Activated CD4-positive, alpha-beta T cell treated with anti-CD3 and anti-CD28 coated beads for 24 hours (primary cell): Measurements from ENCODE around the gene ITGA2.

ENCODE experiments used
- DNase-seq, 2 donors: peaks; one replicate each; pipeline ENCODE4 v3.0.0-alpha.2; 2020; ENCODE audit warnings: low read depth in 2 of 2

The ITGA2 gene

DNA sequence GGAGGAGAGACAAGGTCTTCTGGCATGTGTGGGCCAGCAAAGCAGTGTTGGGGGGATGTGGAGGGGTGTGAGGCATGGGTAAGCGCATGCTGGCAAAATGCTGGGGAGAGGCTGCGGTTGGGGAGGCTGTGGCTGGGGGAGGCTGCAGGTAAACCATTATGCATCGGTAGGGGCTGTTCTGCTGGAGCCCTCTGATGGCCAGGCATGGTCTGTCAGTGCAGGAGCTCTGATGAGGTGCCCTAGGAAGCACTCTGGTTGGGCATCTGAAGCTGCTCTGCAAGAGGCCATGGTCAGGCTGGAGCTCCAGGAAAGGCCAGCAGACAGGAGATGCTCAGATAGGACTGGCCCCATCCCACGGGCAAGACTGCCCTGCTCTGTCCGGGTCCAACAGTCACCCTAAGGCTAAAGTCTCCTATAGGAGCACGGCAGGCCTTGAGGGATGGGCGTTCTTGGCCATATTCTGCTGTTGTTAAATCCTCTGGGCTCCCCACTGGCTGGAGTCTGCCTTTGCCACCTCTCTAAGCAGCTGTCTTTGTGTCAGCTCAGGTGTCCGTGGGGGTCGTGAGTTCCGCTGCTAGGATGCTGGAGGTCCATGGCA, 28.7 kb downstream of the ITGA2 start:
- no peak for DNase-seq

DNA sequence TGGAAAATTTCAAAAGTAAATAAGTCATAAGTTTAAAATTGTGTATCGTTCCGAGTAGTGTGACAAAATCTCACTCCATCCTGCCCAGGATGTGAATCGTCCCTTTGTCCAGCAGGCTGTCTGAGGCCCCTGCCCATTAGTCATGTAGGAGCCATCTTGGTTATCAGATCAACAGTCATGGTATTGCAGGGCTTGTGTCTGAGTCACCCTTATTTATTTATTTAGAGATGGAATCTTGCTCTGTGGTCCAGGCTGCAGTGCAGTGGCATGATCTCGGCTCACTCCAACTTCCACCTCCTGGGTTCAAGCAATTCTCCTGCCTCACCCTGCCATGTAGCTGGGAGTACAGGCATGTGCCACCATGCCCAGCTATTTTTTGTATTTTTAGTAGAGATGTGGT, 30.2 kb downstream of the ITGA2 start:
- DNase-seq, result no peak

DNA sequence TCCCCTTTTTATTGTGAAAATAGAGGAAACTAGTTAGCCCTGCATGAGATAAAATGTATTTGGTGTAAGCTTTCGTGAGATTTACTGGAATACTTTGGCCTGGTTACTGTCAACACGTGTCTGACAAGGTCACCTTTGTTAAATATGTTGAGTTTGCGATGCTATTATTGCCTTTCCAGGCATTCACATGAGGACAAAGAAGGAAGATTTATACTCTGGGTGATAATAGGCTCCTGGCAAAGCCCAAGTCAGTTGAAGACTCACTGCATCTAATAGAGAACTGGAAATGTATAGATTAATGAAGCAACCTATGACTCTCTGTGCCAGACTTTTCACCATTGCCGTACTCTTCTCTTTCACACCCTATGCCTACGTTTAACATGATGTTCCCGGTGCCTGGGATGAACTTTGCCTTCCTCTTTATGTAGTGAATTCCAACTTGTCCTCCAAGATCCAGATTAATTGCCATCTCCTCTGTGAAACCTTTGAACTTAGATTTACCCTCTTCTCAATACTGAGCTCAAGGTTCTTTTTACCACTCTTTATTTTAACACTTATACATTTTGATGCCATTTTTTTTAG, 33.9 kb downstream of the ITGA2 start:
- DNase-seq, result no peak

DNA sequence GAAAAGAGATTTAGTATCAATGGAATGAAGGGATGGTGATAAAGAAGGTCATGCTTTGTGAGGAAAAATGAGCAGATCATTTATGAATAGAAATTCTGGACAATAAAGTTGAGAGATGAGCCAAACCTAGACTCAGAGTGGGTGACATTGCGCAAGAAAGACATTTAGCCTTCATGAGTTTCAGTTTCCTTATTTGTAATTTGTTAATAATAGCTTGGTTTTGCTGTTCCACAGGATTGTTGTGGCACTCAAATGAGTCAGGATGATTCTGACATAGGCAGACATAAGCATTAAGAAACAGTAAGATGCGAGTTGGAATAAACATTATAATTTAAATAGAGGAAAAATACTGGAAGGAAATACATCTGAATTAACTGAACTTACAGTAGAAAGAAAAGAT, 34.8 kb downstream of the ITGA2 start:
- no peak for DNase-seq

DNA sequence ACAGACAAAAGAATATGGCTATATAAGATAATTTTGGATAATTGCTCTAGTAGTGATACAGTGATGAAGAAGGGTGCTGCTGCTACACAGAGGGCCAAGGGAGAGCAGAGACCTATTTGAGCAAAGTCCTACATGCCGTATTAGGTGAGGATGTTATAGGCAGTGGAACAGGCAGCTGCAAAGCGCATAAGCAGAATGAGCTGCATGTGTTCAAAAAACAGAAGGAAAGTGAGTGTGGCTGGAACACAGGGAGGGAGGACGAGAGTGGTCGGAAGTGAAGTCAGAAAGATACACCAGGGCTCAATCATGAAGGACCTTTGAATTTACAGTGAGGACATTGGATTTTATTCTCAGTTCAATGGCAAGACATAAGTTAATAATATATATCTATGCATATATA, 35.4 kb downstream of the ITGA2 start:
- DNase-seq, result no peak

DNA sequence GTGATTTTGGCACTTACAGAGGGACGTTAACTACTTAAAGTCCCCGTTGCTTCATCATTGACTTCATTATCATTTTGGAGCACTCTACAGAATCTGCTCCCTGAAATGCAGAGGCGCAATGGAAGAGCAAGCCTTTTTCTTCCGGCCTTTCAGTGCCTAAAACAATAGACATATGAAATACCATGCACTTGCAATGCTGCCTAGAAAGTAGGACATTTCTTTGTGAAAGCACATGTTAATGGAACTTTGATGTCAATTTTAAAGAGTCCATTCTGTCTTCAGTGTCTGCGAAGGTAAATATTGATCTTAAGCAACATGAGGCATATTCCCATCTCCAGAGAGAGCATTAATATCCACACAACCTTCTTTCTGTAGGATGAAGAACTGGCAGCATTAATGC, 36.3 kb downstream of the ITGA2 start:
- no peak for DNase-seq

DNA sequence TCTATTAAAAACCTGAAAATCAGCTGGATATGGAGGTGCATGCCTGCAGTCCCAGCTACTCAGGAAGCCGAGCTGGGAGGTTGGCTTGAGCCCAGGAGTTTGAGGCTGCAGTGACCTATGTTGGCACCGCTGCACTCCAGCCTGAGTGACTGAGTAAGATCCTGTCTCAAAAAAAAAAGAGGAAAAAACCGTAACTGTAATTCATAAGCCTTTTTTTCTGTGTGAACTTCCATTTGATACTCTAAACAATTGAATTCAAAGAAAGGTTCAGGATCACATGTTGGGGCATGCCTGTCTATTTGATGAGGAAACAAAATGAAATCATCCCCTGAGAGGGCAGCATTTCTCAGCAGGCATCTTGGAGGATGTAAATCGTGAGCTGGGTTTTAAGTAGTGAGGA, 38.8 kb downstream of the ITGA2 start:
- no peak for DNase-seq

DNA sequence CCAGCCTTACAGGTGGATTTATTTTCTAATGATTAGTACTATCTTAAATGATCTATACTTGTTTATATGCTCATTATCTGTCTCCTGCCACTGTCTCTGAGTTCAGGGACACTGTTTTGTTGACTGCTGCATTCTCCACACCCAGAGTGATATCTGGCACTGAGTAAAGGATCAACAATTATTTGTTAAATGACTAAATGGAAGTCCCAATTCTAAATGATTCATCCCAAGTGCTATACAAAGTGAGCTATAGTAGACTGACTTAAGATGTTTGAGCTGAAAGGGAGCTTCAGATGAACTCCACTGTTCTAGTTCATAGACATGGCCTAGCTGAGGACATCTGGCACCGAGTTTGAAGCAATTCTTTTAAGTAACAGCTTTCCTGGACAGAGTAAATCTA, 40.5 kb downstream of the ITGA2 start:
- no peak for DNase-seq

DNA sequence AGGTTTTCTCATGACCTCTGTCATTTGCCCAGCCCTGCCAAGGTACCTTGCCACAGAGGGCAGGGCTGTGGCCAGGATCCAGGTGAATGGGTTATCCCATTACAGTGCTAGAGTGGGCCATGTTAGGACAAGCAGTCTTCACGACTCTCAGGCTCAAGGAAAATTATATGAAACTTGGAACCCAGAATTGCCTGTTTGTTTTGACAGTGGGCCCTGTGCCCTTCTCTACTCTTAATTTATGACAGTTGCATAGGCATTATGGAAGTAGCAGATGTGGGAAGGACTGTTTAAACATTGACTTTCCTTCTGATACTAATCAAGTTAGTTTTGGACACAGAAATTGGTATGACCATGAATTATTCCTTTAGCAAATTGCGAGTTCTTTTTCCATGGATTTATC, 41.7 kb downstream of the ITGA2 start:
- no peak for DNase-seq

DNA sequence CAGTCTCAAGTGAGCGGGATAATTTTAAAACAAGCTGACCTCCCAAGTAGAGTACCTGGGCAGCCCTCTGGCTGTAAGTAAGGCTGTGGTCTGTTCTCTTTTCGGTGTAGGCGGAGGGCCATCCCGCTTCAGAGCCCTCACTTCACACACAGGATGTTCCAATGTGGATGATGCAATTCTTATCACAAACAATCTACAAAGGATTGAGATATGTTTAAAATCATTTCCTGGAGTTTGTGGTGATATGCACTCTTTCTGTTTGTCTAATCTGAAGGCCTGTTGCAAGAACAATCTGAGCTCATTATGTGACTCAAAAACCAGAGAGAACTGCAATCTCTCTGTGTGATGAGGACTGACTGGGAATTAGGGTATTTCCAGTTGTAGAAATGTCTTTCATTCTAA, 42.5 kb downstream of the ITGA2 start:
- DNase-seq, result peak in 1 of 2 donors; percentile 12

DNA sequence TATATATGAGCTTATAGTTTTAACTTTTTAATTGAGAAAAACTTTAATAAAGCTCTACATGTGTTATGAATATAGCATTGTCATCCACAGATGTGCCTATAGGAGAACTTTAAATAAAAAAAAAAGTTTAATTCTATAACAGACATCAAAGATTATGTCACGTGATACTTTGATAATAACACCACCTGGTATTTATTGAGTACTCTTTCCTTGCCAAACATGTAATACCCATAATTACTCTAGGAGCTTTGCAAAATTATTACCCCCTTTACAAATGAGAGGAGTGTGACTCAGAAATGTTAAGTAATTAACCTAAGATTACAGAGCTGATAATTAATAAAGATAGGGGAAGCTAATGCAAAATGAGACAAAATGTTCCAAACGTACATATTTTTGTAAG, 43.0 kb downstream of the ITGA2 start:
- DNase-seq, result no peak

DNA sequence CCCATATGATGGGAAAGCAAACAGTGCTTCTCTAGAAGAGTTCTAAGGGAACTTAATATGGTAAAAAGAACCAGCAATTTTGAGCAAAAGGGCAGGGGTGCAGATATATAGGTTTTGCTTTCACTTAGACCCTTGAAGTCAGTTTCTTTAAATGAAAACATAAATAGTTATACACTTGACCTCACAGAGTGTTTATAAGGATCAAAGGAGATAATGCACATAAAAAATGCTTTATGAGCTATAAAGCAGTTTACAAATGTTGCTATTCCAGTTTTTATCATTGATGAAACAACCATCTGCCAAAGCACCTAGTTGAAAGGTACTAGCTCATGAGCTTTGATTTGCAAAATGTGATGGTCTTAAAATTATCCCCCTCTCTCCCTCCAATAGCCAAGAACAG, 45.7 kb downstream of the ITGA2 start:
- DNase-seq, result no peak

DNA sequence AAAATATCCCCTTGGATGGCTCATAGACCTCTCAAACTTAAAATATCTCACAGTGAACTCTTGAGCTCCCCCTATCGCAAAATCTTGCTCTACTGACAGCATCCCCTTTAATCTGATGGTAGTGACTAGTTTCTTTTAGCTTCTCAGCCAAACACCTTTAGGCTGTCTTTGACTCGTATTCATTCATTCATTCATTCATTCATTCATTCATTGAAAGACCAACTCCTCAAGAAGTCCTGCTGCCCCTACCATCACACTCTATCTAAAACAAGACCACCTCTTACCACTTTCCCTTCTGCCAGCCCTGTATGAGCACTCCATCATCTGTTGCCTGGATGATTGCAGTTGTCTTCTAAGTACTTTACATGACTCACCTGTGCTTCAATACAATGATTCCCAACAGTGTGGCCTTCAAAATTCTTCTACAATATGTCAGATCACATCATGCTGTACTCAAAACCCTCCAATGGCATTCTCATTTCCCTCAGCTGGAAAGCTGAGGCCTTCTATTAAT, 46.8 kb downstream of the ITGA2 start:
- no peak for DNase-seq

DNA sequence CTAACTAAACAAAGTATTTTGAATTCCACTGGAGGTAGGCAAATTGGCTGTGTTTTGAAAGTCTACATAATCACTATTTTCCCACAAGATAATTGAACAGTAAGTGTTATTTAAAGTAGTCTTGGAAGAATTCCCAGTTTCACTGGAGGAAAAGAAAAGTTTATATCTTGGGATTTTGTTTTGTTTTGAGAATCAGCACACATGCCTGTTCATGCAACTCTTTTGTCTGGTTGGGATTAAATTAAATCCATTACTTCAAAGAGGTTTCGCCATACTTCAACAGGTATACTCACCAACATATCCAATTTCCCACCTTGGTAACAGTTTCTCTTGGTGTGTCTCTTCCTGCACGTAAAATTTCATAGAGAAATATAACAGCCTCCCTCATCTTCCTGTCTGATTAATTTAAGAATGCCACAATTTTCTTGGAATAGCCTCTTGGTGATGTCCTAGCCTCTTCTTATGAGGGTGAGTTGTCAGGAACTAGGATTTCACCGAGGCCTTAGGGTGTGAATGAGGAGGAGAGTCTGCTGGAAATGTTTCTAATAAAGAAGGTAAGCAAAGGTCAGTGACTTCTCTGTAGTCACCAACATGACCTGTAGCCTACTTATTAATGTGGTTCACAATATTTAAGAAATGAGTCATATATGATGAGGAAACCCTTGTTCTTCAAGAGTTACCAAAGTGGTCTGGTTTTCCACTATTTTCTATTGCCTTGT, 48.1 kb downstream of the ITGA2 start:
- DNase-seq, result no peak

DNA sequence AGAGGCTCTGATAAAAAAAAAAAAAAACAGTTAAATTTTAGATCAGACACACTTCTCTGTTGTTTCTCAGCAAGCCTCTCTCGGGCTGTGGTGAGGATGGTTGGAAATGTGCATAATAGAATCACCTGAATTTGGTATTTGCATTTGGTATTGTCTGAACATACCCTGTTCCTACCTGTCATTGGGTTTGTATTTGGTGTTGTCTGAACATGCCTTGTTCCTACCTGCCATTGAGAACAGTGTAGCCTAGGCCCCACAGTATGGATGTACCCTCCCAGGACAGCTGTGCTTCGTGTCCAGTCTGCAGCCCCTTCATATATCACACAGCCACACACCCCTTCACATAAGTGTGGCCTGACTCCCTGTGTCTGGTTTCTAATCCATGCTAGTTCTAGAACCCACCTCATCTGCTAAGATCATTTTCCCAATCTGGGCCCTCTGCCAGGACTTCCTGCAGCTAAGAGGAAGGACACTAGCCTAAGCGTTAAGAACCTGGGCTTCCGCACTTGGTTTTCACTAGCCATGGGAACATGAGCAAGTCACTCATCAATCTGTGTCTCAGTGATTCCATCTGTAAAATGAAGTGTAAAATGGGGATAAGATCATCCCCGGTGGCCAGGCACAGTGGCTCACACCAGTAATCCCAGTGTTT, 49.2 kb downstream of the ITGA2 start:
- DNase-seq, result no peak

DNA sequence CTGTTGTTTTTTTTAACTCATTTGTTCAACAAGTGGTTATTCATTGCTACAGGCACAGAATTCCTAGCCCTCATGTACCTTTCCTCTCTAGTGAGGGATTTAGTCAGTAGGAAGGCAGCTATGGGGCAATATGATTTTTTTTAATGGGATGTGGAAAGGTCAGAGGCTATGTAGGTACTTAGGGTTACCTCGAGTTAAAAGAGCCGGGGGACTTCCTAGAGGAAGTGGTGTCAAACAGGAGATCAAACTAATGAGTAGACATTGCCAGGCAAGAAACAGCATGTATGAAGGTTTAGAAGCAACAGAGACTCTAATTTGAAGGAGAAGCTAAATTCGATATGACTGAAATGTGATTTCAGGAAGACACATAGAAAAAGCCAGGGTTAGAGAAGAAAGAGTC, 50.7 kb downstream of the ITGA2 start:
- no peak for DNase-seq

DNA sequence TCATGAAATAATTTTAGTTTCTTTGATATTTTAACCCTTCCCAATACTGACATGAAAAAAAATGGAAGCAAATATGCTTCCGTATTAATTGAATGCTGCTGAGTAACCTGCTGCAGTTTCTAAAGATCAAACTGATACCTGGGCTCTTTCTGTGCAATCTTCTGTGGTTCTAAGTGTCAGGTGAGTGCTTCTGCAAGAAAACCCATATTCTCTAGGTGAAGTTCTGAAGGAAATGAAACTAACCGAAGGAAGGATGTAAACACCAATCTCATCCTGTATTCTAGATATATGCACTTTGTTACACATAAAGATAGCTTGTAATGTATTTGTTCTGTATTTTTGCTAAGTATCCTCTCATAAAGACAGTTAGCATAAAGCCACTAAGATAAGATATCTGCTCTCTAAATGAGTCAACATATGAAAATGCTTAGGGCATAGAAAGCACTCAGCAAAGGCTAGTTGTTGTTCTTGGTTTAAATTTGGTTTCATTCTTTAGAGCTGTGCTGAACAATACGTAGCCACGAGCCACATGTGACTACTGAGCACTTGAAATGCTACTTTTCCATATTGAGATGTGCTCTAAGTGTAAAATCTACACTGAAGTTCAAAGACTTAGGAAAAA, 52.0 kb downstream of the ITGA2 start:
- no peak for DNase-seq

DNA sequence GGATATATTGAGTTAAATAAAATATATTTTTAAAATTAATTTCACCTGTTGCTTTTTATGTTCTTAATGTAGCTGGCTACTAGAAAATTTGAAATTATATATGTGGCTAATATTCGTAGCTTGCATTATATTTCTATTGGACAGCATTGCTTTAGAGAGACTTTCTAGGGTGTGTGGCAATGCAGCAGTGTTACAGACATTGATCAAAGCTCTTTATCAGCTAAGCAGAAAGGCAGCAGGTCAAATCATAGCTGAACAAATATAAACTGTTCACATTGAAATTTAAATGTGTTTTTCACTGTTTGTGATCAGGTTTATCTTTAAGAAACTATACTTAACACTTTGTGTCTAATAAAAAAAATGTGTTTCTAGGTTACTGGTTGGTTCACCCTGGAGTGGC, 52.6 kb downstream of the ITGA2 start:
- DNase-seq, result no peak

DNA sequence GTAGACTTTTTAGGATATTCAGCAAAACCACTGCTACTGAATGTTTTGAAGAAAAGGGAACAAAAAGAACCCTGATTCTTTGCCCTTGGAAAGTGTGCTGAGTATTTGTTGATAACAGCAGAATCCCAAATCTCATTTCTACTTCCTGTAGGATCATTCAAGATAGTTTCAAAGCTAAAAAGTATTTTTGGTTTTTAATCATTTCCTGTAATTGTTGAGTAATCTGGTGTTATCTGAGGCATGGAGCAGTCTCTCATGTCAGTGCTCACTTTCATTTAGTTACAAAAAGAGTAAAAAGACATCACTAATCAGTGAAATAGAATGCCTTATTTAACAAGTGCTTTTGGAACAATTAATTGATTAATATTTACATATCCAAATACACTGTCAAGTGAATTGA, 56.1 kb downstream of the ITGA2 start:
- no peak for DNase-seq

DNA sequence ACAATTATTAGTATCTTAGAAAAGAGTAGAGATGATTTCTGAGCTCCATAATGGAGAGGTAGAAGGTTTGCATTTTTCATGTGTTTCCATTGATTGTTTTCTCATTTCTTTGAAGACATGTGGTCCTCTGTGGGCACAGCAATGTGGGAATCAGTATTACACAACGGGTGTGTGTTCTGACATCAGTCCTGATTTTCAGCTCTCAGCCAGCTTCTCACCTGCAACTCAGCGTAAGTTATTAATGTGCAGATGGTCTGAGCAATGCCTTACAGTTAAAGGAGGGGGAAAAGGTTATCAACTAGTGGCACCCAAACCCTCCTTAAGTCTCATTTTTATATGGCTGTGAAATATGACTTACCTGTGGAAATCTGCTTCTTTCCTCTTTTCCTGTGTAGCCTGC, 59.1 kb downstream of the ITGA2 start:
- DNase-seq, result no peak

DNA sequence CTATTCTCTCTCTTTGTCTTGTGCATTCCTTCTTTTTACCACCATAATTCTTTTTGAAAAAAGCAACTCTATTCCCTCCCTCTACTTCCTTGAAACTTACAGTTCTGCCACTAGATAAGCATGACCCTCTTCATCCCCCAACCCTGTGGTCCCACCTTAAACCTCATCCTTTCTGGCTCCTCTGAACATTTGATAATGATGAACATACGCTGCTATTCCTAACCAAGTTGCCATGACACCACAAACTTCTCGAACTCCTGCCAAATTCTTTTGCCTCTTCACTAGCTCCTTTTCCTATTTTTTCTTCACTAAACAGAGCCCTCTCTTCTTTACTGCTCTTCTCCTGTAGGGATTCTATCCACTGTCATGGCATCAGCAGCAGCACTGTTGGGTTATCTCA, 63.3 kb downstream of the ITGA2 start:
- no peak for DNase-seq

DNA sequence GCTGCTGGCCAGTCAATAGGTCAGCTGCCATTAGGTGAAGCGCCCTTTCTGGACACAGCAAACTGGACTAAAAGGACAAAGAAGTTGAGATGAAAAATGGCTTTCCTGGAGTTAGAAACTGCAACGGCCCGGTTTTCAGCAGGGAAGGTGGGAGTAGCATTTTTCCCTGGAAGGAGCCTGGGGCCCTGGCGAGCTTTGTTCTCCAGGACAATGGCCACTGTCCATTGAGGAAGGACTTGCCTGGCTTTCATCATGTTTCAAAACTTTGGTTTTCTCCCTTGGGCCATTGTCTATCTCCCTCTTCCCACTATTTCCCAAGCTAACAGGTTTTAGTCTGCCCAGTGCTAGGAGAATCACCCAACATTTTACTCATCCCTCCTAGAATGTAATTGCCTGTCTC, 64.2 kb downstream of the ITGA2 start:
- DNase-seq, result no peak
